Raji (cell line): ENCODE results near the gene ZNF385D.

Experiments used
- POLR2A ChIP-seq: IDR thresholded peaks from 2 replicates; pipeline ENCODE4 v1.6.1; 2011; ENCODE audit warnings: low read depth, low read length, control low read depth; ENCODE audit not compliant: insufficient read depth

The ZNF385D gene

GRCh38 chr3:21665444-21666100 is 85.4 kb downstream of the ZNF385D start:
- no peak for TF ChIP-seq POLR2A

GRCh38 chr3:21664996-21665395 is 86.0 kb downstream of the ZNF385D start:
- TF ChIP-seq POLR2A, result no peak

GRCh38 chr3:21662403-21662802 is 88.6 kb downstream of the ZNF385D start:
- TF ChIP-seq POLR2A, result no peak

- no peak for TF ChIP-seq POLR2A
Observed at GRCh38 chr3:21654662-21655061, 96.3 kb downstream of the ZNF385D start.

GRCh38 chr3:21654241-21654640 is 96.8 kb downstream of the ZNF385D start:
- TF ChIP-seq POLR2A, result no peak

- TF ChIP-seq POLR2A, result no peak
Observed at GRCh38 chr3:21649519-21649918, 101.5 kb downstream of the ZNF385D start.

- no peak for TF ChIP-seq POLR2A
Observed at GRCh38 chr3:21647961-21648360, 103.0 kb downstream of the ZNF385D start.

GRCh38 chr3:21645121-21645897 is 105.7 kb downstream of the ZNF385D start:
- no peak for TF ChIP-seq POLR2A

GRCh38 chr3:21644268-21644667 is 106.7 kb downstream of the ZNF385D start:
- TF ChIP-seq POLR2A, result no peak

GRCh38 chr3:21643752-21644151 is 107.3 kb downstream of the ZNF385D start:
- no peak for TF ChIP-seq POLR2A

GRCh38 chr3:21642433-21642832 is 108.6 kb downstream of the ZNF385D start:
- no peak for TF ChIP-seq POLR2A

GRCh38 chr3:21641959-21642358 is 109.1 kb downstream of the ZNF385D start:
- TF ChIP-seq POLR2A, result no peak

GRCh38 chr3:21638488-21638887 is 112.5 kb downstream of the ZNF385D start:
- TF ChIP-seq POLR2A, result no peak

- TF ChIP-seq POLR2A, result no peak
Observed at GRCh38 chr3:21634112-21634511, 116.9 kb downstream of the ZNF385D start.

- TF ChIP-seq POLR2A, result no peak
Observed at GRCh38 chr3:21624524-21624923, 126.5 kb downstream of the ZNF385D start.

GRCh38 chr3:21621181-21621651 is 129.8 kb downstream of the ZNF385D start:
- TF ChIP-seq POLR2A, result no peak
